Upper lobe of left lung (tissue), 6 donors: ENCODE results near the gene NPC1L1. TPM values are rescaled to one million over a fixed set of nuclear protein-coding genes. Genes with fewer than 3 reads are reported as not detected.

ENCODE experiments used
- ATAC-seq, 2 donors: fragments of 200-7000 bp; cut with Tn5 transposase; one replicate each; pipeline ENCODE4 v1.9.1; 2022; ENCODE audit warnings: mild to moderate bottlenecking in 2 of 2, moderate library complexity in 2 of 2; ENCODE audit not compliant: low FRiP score in 2 of 2
- DNase-seq, 2 donors: peaks; one replicate each; pipeline ENCODE4 v3.0.0-alpha.2; 2019 to 2020
- H3K27ac ChIP-seq, 4 donors: fragments of 200-600 bp; sonication (generic); one replicate each; pipeline ENCODE4 v1.5.1; 2016 to 2019
- H3K27me3 ChIP-seq, 4 donors: fragments of 200-600 bp; sonication (generic); one replicate each; pipeline ENCODE4 v1.5.1; 2017 to 2019
- H3K36me3 ChIP-seq, 4 donors: fragments of 200-600 bp; sonication (generic); one replicate each; pipeline ENCODE4 v1.5.1; 2016 to 2019
- H3K4me1 ChIP-seq, 4 donors: fragments of 200-600 bp; sonication (generic); one replicate each; pipeline ENCODE4 v1.5.1; 2018 to 2019
- H3K4me3 ChIP-seq, 4 donors: fragments of 200-600 bp; sonication (generic); one replicate each; pipeline ENCODE4 v1.5.1; 2017 to 2019; ENCODE audit warnings: mild to moderate bottlenecking in 2 of 4, moderate library complexity in 1 of 4
- H3K9me3 ChIP-seq, 4 donors: fragments of 200-600 bp; sonication (generic); one replicate each; pipeline ENCODE4 v1.5.1; 2018 to 2019
- EP300 ChIP-seq, 4 donors: sonication (generic); formaldehyde crosslinking; IDR thresholded peaks; one replicate each; pipeline ENCODE4 v1.5.1; 2017; ENCODE audit warnings: antibody characterized with exemption in 4 of 4, control low read depth in 2 of 4
- POLR2A ChIP-seq, 4 donors: fragments of 450-650 bp; IDR thresholded peaks; one replicate each; pipeline ENCODE4 v1.5.1; 2016 to 2017; ENCODE audit warnings: antibody characterized with exemption in 4 of 4, mild to moderate bottlenecking in 2 of 4
- POLR2AphosphoS5 ChIP-seq, 2 donors: sonication (generic); formaldehyde crosslinking; IDR thresholded peaks; one replicate each; pipeline ENCODE4 v1.5.1; 2017; ENCODE audit warnings: antibody characterized with exemption in 2 of 2
- WGBS, 2 donors: methylation state at CpG; one replicate each; pipeline ENCODE4 v1.1.5; 2017 to 2018; 5-methylcytosine and 5-hydroxymethylcytosine counted together
- total RNA-seq, 6 donors: library from RNA; depleted of rRNA in 4 of 6; stranded (reverse); fragments of >200 nt in 4 of 6; gene quantifications; one replicate each; pipeline versions ENCODE4 v1.1.0 to v1.2.1, GENCODE V29; 2016 to 2021
- TF ChIP-seq, protein P1 (sequence below), 6 experiments: fragments of 450-650 bp in 4 of 6; fragments of 200-600 bp in 2 of 6; sonication (generic) in 2 of 6; IDR thresholded peaks; one replicate each; pipeline ENCODE4 v1.5.1; 2016 to 2019; ENCODE audit warnings: antibody characterized with exemption in 6 of 6
- donor health status: DM: no; HTN: no; CAD: no; lungs with moderate emphysema.
- donor health status: DM: no; HTN: yes; CAD: no; lungs with severe emphysema.

Gene NPC1L1
- total RNA-seq, 6 donors from 2014 or later, result 0.06 to 0.55 (median 0.30) TPM; not detected in 3

DNA sequence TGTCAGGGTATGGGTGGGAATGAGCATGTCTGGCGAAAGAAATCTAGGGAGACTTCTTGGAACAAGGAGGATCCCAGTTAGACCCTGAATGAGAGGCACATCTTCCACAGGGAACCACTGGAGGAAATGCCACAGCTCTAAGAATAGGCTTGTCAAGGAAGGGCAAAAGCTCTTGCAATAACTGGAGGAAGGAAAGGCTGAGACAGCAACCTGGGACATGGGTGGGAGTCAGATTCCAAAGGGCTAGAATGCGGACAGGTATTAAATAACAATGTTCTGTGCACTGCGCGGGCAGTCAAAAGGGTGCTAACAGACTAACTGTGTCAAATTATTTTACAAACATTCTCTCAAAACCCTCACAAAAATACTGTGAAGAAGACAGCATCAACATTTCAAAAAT, 55.1 kb downstream of the NPC1L1 start:
- peaks cover 27 to 42% (median 35%) of the 10 kb centered on the region in 4 donors for H3K36me3 ChIP-seq
- ATAC-seq (no peak), DNase-seq (no peak)
- TF ChIP-seq, protein P1, sequence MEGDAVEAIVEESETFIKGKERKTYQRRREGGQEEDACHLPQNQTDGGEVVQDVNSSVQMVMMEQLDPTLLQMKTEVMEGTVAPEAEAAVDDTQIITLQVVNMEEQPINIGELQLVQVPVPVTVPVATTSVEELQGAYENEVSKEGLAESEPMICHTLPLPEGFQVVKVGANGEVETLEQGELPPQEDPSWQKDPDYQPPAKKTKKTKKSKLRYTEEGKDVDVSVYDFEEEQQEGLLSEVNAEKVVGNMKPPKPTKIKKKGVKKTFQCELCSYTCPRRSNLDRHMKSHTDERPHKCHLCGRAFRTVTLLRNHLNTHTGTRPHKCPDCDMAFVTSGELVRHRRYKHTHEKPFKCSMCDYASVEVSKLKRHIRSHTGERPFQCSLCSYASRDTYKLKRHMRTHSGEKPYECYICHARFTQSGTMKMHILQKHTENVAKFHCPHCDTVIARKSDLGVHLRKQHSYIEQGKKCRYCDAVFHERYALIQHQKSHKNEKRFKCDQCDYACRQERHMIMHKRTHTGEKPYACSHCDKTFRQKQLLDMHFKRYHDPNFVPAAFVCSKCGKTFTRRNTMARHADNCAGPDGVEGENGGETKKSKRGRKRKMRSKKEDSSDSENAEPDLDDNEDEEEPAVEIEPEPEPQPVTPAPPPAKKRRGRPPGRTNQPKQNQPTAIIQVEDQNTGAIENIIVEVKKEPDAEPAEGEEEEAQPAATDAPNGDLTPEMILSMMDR (IDR thresholded peaks at IDR 0.05), result no peak
- TF ChIP-seq EP300 (IDR thresholded peaks at IDR 0.05) (no peak), POLR2A (IDR thresholded peaks at IDR 0.05) (no peak), POLR2AphosphoS5 (IDR thresholded peaks at IDR 0.05) (no peak)
- WGBS, 2 donors, result 82 to 85% methylated on average over 4 of the region's 4 CpGs
- peaks cover 40 to 59% (median 43%) of the 10 kb centered on the region in 4 donors for H3K4me1 ChIP-seq
- H3K27me3 ChIP-seq, result no peaks in the 10 kb centered on the region
- no peak overlapping the region for H3K4me3 ChIP-seq
- no peak overlapping the region for H3K27ac ChIP-seq
- peaks cover 0 to 2% (median 0%) of the 10 kb centered on the region in 4 donors for H3K9me3 ChIP-seq

DNA sequence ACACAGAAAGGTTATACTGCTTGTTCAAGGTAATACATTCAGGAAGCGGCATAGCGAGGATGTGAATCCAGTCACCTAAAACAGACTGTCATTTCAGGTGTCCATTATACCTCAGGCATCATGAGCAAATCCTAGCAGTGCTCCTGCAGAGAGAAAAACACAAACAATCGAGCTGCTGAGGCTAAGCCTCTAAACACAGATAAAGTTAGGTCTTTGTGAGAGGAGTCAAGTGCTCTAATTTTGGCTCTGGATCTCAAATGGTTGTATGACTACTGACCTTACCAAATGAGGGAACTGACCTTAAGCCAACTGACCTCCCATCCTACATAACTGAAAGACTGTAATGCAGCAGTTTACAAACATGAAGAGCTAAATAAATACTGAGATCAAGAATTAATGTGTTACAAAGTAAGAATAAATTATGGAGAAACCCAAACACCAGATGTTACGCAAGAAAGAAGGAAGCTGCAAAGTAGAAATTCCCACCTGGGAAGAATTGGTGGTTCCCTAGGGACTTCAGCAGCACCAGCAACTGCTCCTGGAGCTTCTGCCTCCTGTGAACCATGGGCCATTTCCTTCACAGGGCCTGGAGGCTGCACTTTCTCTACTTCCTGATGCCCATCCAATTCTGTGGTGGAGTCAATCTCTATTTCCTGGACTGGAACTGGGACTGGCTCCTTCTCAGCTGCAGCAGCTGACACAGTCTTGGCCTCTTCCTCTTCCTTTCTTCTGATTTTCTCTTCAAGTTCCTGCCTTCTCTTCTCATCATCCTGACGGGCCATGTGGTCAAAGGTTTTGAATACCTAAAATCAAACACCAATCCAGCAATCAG, 56.4 kb downstream of the NPC1L1 start:
- H3K27ac ChIP-seq, result no peak overlapping the region
- TF ChIP-seq EP300 (IDR thresholded peaks at IDR 0.05) (no peak), POLR2AphosphoS5 (IDR thresholded peaks at IDR 0.05) (no peak), POLR2A (IDR thresholded peaks at IDR 0.05) (no peak)
- TF ChIP-seq, protein P1 (IDR thresholded peaks at IDR 0.05), result no peak
- no peak for DNase-seq
- H3K36me3 ChIP-seq, result peaks cover 33 to 53% (median 36%) of the 10 kb centered on the region in 4 donors
- no peak for ATAC-seq
- peaks cover 39 to 55% (median 43%) of the 10 kb centered on the region in 4 donors for H3K4me1 ChIP-seq
- no peaks in the 10 kb centered on the region for H3K27me3 ChIP-seq
- WGBS, 2 donors, result 79 to 87% methylated on average over 5 of the region's 5 CpGs
- H3K4me3 ChIP-seq, result no peak overlapping the region
- peaks cover 0 to 2% (median 0%) of the 10 kb centered on the region in 4 donors for H3K9me3 ChIP-seq

DNA sequence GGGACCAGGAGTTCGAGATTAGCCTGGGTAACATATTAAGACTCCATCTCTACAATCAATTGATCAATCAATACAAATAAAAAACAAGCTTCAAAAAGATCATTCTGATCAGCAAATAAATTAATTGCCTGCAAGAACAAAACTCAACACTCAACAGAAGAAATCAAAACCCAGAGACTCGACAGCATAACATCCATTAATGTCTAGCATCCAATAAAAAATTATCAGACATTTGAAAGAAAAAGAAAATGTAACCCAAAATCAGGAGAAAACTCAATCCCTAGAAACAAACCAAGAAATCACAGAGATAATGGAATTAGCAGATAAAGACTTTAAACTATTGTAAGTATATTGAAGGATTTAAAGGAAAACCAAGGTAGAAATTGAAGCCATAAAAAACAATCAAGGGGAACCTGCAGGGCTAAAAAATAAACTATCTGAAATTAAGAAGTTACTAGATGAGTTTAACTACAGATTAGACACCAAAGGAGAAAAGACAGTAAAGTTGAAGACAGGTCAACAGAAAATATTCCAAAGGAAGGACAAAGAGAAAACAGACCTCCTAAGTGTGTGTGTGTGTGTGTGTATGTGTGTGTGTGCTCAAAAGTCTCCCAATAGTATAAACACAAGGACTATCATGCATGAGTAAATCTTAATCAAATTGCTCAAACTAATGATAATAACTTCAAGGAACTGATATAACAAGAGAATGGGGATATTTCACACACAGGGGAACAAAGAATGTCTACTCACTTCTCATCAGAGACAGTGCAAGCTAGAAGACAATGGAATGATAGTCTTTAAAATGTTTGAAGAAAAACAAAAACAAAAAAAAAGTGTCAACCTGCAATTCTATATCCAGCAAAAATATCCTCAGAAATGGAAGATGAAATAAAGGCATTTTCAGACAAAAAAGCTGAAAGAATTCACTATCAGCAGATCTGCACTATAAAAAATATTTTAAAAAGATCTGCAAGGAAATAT, 58.3 kb downstream of the NPC1L1 start:
- Histone ChIP-seq H3K4me1 (peaks cover 24 to 40% (median 28%) of the 10 kb centered on the region in 4 donors), H3K27me3 (no peaks in the 10 kb centered on the region), H3K36me3 (peaks cover 43 to 71% (median 45%) of the 10 kb centered on the region in 4 donors), H3K27ac (no peak overlapping the region), H3K9me3 (peaks cover 0 to 2% (median 0%) of the 10 kb centered on the region in 4 donors), H3K4me3 (no peak overlapping the region)
- TF ChIP-seq, protein P1 (IDR thresholded peaks at IDR 0.05), result no peak
- no peak for TF ChIP-seq EP300 (IDR thresholded peaks at IDR 0.05)
- no peak for TF ChIP-seq POLR2AphosphoS5 (IDR thresholded peaks at IDR 0.05)
- TF ChIP-seq POLR2A (IDR thresholded peaks at IDR 0.05), result no peak
- 93 to 98% methylated on average over 2 of the region's 2 CpGs for WGBS, 2 donors
- no peak for ATAC-seq
- DNase-seq, result no peak

DNA sequence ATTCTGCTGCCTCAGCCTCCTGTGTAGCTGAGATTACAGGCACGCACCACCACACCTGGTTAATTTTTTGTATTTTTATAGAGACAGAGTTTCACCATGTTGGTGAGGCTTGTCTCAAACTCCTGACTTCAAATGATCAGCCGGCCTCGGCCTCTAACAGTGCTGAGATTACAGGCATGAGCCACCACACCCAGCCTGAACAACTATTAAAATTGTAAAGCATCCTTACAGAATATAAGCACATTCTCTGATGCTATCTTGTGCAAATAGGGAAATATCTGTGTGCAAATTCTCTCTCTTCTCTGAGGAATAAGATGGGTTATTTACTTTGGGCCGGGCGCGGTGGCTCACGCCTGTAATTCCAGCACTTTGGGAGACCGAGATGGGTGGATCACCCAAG, 63.2 kb downstream of the NPC1L1 start:
- H3K4me3 ChIP-seq, result no peak overlapping the region
- TF ChIP-seq POLR2AphosphoS5 (IDR thresholded peaks at IDR 0.05), result no peak
- TF ChIP-seq, protein P1 (IDR thresholded peaks at IDR 0.05), result no peak
- no peak for TF ChIP-seq POLR2A (IDR thresholded peaks at IDR 0.05)
- TF ChIP-seq EP300 (IDR thresholded peaks at IDR 0.05), result no peak
- ATAC-seq (no peak), DNase-seq (no peak)
- H3K9me3 ChIP-seq, result no peaks in the 10 kb centered on the region
- H3K36me3 ChIP-seq, result peaks cover 33 to 91% (median 44%) of the 10 kb centered on the region in 4 donors
- H3K27me3 ChIP-seq, result no peaks in the 10 kb centered on the region
- 92 to 95% methylated on average over 8 of the region's 8 CpGs for WGBS, 2 donors
- H3K27ac ChIP-seq, result no peak overlapping the region
- peaks cover 0 to 14% (median 2%) of the 10 kb centered on the region in 4 donors for H3K4me1 ChIP-seq
